Epithelial cell of proximal tubule (primary cell): ENCODE results near the gene SLC4A9. TPM values are rescaled to one million over a fixed set of nuclear protein-coding genes. Genes with fewer than 3 reads are reported as not detected.
A peak's percentile ranks its signal among the peaks of the same experiment; 100 is the strongest.

Experiments
- DNase-seq: peaks from one replicate; pipeline ENCODE4 v3.0.0-alpha.2; 2011; ENCODE audit warnings: low read depth
- H3K4me3 ChIP-seq: 2 replicates; pipeline ENCODE4 v1.5.1; 2011; ENCODE audit warnings: low read depth, mild to moderate bottlenecking, low read length
- total RNA-seq: library from RNA; depleted of rRNA; stranded (reverse); fragments of >200 nt; gene quantifications from 2 replicates; pipeline ENCODE4 v1.2.3, GENCODE V29; 2015
- TF ChIP-seq, protein P1 (sequence below): conservative IDR thresholded peaks from 2 replicates; pipeline ENCODE4 v1.5.1; 2012; ENCODE audit warnings: low read depth, mild to moderate bottlenecking, low read length

Gene SLC4A9
- total RNA-seq, 1 donor from 2014 or later, result not detected

DNA sequence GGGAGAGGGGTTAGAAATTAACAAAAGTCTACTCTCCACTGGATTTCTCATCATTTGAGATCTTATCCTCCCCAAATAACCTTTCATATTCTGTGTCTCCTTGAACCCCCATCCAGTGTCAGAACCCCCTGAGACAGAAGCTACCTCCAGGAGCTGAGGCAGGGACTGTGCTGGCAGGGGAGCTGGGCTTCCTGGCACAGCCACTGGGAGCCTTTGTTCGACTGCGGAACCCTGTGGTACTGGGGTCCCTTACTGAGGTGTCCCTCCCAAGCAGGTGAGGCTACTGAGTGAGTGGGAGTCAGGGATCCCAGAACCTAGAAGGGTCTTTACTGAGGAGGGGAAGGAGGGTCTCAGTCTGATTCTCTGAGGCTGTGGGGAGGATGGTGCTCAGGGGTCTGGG, 1.9 kb downstream of the SLC4A9 start:
- H3K4me3 ChIP-seq, result no peak overlapping the region
- no peak for DNase-seq
- TF ChIP-seq, protein P1, sequence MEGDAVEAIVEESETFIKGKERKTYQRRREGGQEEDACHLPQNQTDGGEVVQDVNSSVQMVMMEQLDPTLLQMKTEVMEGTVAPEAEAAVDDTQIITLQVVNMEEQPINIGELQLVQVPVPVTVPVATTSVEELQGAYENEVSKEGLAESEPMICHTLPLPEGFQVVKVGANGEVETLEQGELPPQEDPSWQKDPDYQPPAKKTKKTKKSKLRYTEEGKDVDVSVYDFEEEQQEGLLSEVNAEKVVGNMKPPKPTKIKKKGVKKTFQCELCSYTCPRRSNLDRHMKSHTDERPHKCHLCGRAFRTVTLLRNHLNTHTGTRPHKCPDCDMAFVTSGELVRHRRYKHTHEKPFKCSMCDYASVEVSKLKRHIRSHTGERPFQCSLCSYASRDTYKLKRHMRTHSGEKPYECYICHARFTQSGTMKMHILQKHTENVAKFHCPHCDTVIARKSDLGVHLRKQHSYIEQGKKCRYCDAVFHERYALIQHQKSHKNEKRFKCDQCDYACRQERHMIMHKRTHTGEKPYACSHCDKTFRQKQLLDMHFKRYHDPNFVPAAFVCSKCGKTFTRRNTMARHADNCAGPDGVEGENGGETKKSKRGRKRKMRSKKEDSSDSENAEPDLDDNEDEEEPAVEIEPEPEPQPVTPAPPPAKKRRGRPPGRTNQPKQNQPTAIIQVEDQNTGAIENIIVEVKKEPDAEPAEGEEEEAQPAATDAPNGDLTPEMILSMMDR, result no peak

DNA sequence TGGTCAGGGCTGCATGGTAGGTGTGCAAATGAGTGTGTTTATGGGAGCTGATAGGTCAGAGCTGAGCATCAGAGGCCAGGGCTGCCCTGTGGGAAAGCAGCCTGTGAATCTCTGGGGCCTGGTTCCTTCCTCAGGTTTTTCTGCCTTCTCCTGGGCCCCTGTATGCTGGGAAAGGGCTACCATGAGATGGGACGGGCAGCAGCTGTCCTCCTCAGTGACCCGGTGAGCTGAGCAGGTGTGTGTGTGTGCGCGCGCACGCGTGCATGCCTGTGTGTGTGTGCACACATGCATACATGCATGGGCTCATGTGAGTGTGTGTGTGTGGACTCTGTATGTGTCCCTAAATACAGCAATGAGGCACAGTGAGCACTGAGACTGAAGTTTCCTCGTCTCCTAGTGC, 2.3 kb downstream of the SLC4A9 start:
- H3K4me3 ChIP-seq, result no peak overlapping the region
- DNase-seq, result no peak
- TF ChIP-seq, protein P1, result no peak

DNA sequence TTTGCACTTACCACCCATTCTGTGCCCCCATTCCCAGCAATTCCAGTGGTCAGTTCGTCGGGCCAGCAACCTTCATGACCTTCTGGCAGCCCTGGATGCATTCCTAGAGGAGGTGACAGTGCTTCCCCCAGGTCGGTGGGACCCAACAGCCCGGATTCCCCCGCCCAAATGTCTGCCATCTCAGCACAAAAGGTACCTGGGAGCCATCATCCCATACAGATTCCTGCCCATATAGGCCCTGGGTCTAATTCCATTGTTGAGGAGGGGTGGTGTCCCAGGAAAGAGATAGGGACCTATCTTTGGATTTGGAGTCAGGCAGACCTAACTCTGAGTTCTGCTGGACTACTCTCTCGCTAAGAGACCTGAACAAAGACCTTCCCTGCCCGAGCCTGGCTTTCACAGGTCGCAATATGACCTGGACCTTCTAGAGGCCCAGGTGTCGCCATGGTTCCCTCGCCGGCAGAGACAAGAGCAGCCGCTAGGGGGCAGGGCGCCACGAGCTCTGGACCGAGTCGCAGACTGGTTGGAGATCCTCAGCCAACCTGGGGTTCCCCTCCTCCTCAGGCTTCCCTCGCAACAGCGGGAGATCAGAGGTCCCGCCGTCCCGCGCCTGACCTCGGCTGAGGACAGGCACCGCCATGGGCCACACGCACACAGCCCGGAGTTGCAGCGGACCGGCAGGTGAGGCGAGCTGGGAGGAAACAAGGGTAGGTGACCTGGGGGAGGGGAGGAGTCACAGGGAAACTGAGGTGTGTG, 3.1 kb downstream of the SLC4A9 start:
- no peak for DNase-seq
- peak overlapping the region; percentile 50 for H3K4me3 ChIP-seq
- TF ChIP-seq, protein P1, result peak; percentile 93

DNA sequence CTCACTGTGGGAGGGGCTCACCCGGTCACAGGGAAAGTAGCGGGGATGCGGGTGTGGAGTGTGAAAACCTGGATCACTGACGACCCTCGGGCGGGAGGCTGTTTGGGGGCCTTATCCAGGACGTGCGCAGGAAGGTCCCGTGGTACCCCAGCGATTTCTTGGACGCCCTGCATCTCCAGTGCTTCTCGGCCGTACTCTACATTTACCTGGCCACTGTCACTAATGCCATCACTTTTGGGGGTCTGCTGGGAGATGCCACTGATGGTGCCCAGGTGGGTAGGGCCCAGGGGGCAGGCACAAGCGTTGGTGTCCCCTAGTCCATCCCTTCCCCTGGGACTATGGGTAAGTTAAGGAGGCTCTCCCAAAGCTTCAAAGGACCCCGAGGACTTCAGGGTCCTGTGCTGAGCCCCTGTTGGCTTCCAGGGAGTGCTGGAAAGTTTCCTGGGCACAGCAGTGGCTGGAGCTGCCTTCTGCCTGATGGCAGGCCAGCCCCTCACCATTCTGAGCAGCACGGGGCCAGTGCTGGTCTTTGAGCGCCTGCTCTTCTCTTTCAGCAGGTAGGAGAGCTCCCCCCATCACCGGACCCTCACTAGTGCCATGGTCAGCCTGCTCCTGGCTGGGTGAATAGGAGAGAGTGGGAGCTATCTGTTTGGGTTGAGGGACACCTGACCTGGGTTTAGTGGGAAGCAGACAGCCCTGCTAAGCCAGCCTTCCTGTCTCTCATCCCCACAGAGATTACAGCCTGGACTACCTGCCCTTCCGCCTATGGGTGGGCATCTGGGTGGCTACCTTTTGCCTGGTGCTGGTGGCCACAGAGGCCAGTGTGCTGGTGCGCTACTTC, 3.9 kb downstream of the SLC4A9 start:
- peak overlapping the region; percentile 50 for H3K4me3 ChIP-seq
- no peak for DNase-seq
- TF ChIP-seq, protein P1, result no peak

DNA sequence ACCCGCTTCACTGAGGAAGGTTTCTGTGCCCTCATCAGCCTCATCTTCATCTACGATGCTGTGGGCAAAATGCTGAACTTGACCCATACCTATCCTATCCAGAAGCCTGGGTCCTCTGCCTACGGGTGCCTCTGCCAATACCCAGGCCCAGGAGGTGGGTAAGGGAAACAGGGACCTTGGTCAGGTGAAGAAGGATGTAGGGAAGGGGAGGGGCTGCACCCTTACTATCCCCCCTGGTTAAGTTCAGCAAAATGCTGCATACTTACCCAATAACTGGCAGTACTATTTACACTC, 4.4 kb downstream of the SLC4A9 start:
- no peak overlapping the region for H3K4me3 ChIP-seq
- TF ChIP-seq, protein P1, result no peak
- no peak for DNase-seq

DNA sequence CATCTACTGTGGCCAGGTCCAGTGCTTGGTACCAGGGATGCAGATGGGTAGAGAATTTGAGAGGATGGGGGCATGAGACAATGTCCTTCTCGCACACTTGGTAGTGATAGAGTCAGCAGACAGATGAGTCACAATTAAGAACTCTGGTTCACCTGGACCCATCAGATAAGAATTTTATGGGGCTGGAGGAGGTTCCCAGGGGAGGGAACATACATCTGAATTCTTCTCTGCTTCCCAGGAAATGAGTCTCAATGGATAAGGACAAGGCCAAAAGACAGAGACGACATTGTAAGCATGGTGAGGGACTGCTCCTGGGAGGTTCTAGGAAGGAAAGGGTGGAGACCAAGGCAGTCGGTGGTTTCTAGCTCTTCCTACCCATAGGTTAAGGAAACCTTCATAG, 5.3 kb downstream of the SLC4A9 start:
- no peak for DNase-seq
- no peak overlapping the region for H3K4me3 ChIP-seq
- TF ChIP-seq, protein P1, result no peak
